ENCODE results near the gene RTN1.
"Not testable (repeated sequence)": the region's sequence is repeated elsewhere in the genome, so short reads cannot be mapped to it uniquely, and the experiment has no call there.

The RTN1 gene

GRCh38 chr14:59705245-59705644, 165.3 kb downstream of the RTN1 start:
- DNase-seq (ENCODE audit: low read depth in 2 of 2): no peak

- DNase-seq (ENCODE audit: low read depth in 2 of 2): no peak
Observed at GRCh38 chr14:59704054-59704645, 166.4 kb downstream of the RTN1 start.

- DNase-seq (ENCODE audit: low read depth in 2 of 2): no peak
Observed at GRCh38 chr14:59699442-59699841, 171.1 kb downstream of the RTN1 start.

- no peak for DNase-seq (ENCODE audit: low read depth in 2 of 2)
Observed at GRCh38 chr14:59698793-59699192, 171.8 kb downstream of the RTN1 start.

- DNase-seq (ENCODE audit: low read depth in 2 of 2): no peak
Observed at GRCh38 chr14:59695198-59695597, 175.4 kb downstream of the RTN1 start.

GRCh38 chr14:59691266-59691665, 179.3 kb downstream of the RTN1 start:
- DNase-seq (ENCODE audit: low read depth in 2 of 2): no peak

- DNase-seq (ENCODE audit: low read depth in 2 of 2): no peak
Observed at GRCh38 chr14:59690426-59690825, 180.2 kb downstream of the RTN1 start.

- DNase-seq (ENCODE audit: low read depth in 2 of 2): peak in 1 of 2 donors; percentile 16
Observed at GRCh38 chr14:59688224-59689170, 182.1 kb downstream of the RTN1 start.

GRCh38 chr14:59687663-59688062, 182.9 kb downstream of the RTN1 start:
- no peak for DNase-seq (ENCODE audit: low read depth in 2 of 2)

GRCh38 chr14:59679872-59680271, 190.7 kb downstream of the RTN1 start:
- DNase-seq (ENCODE audit: low read depth in 2 of 2): no peak

- DNase-seq (ENCODE audit: low read depth in 2 of 2): no peak
Observed at GRCh38 chr14:59678352-59678751, 192.2 kb downstream of the RTN1 start.

- DNase-seq (ENCODE audit: low read depth in 2 of 2): no peak
Observed at GRCh38 chr14:59677771-59678231, 192.8 kb downstream of the RTN1 start.

- DNase-seq (ENCODE audit: low read depth in 2 of 2): no peak
Observed at GRCh38 chr14:59675394-59675793, 195.2 kb downstream of the RTN1 start.

GRCh38 chr14:59664741-59665140, 205.8 kb downstream of the RTN1 start:
- no peak for DNase-seq (ENCODE audit: low read depth in 2 of 2)

- no peak for DNase-seq (ENCODE audit: low read depth in 2 of 2)
Observed at GRCh38 chr14:59657769-59658168, 212.8 kb downstream of the RTN1 start.

GRCh38 chr14:59656473-59656872, 214.1 kb downstream of the RTN1 start:
- no peak for DNase-seq (ENCODE audit: low read depth in 2 of 2)

GRCh38 chr14:59654131-59654530, 216.4 kb downstream of the RTN1 start:
- DNase-seq (ENCODE audit: low read depth in 2 of 2): not testable (repeated sequence)

- not testable (repeated sequence) for DNase-seq (ENCODE audit: low read depth in 2 of 2)
Observed at GRCh38 chr14:59646832-59647231, 223.7 kb downstream of the RTN1 start.

- DNase-seq (ENCODE audit: low read depth in 2 of 2): no peak
Observed at GRCh38 chr14:59638885-59639284, 231.7 kb downstream of the RTN1 start.

GRCh38 chr14:59634617-59635016, 236.0 kb downstream of the RTN1 start:
- no peak for DNase-seq (ENCODE audit: low read depth in 2 of 2)

GRCh38 chr14:59633486-59633885, 237.1 kb downstream of the RTN1 start:
- DNase-seq (ENCODE audit: low read depth in 2 of 2): no peak

GRCh38 chr14:59632381-59632780, 238.2 kb downstream of the RTN1 start:
- no peak for DNase-seq (ENCODE audit: low read depth in 2 of 2)

GRCh38 chr14:59631237-59631636, 239.3 kb downstream of the RTN1 start:
- DNase-seq (ENCODE audit: low read depth in 2 of 2): no peak
